Activated CD8-positive, alpha-beta memory T cell treated with anti-CD3 and anti-CD28 coated beads for 4 hours (primary cell): ENCODE results near the gene MESP2.

Experiments
- DNase-seq, 2 donors: peaks; one replicate each; pipeline ENCODE4 v3.0.0-alpha.2; 2020; ENCODE audit warnings: low read depth in 2 of 2

Gene MESP2

GRCh38 chr15:89817701-89818280 lies 41.7 kb downstream of the MESP2 start:
- no peak for DNase-seq

GRCh38 chr15:89818287-89818686 lies 42.2 kb downstream of the MESP2 start:
- DNase-seq, result no peak

- no peak for DNase-seq
These were observed 44.8 kb downstream of the MESP2 start for GRCh38 chr15:89820666-89821611.

- no peak for DNase-seq
These were observed 45.9 kb downstream of the MESP2 start for GRCh38 chr15:89822026-89822425.

GRCh38 chr15:89822611-89822950 lies 46.4 kb downstream of the MESP2 start:
- no peak for DNase-seq

GRCh38 chr15:89822951-89823711 lies 47.0 kb downstream of the MESP2 start:
- DNase-seq, result no peak

GRCh38 chr15:89823836-89824606 lies 47.9 kb downstream of the MESP2 start:
- no peak for DNase-seq

GRCh38 chr15:89824607-89824867 lies 48.4 kb downstream of the MESP2 start:
- no peak for DNase-seq

GRCh38 chr15:89825271-89825940 lies 49.3 kb downstream of the MESP2 start:
- no peak for DNase-seq

GRCh38 chr15:89826671-89827655 lies 50.8 kb downstream of the MESP2 start:
- no peak for DNase-seq

- DNase-seq, result no peak
These were observed 51.7 kb downstream of the MESP2 start for GRCh38 chr15:89827829-89828228.
